Embryonic facial prominence (tissue), 1 donor: ENCODE results near the gene PAX3.

Experiments
- DNase-seq: peaks from one replicate; pipeline ENCODE4 v3.0.0-alpha.2; 2016; ENCODE audit errors: extremely low spot score

Gene PAX3

DNA sequence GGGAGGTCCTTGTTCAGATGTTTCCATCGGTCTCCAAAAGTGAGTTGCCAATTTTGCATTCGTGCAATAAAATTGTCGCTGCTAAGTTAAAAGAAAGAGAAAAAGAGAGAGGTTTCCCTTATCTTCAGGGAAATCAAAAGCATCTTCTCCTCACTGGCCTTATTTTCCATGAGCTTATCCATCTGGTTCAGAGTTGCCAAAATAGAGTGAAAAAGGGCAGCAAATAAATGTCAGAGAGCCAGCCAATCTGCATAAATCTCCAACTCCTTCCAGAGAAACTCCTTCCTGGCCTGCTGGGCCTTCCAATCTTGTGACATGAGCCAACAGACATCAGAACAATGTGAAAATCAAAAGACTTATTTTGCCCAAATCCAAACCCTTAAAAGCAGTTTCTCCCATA, 28.4 kb downstream of the PAX3 start:
- no peak for DNase-seq

DNA sequence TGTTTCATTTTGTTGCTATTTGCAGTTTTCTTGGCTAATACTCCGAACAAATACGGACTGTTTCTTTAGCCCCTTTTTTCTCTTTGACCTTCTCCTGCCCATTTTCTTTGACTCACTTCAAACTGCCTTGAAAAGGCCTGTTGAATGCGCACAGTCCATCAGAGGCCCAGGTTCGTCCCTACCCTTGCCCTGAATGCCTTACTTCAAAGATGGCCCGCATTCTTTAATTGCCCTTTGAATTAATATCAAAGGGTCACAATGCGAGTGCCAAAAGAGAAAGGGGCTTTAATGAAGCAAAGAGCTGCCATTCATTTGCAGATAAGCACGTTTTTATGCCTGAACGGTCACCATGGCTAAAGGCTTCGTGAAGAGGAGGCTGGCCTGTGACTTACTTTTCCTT, 29.7 kb downstream of the PAX3 start:
- DNase-seq, result no peak

DNA sequence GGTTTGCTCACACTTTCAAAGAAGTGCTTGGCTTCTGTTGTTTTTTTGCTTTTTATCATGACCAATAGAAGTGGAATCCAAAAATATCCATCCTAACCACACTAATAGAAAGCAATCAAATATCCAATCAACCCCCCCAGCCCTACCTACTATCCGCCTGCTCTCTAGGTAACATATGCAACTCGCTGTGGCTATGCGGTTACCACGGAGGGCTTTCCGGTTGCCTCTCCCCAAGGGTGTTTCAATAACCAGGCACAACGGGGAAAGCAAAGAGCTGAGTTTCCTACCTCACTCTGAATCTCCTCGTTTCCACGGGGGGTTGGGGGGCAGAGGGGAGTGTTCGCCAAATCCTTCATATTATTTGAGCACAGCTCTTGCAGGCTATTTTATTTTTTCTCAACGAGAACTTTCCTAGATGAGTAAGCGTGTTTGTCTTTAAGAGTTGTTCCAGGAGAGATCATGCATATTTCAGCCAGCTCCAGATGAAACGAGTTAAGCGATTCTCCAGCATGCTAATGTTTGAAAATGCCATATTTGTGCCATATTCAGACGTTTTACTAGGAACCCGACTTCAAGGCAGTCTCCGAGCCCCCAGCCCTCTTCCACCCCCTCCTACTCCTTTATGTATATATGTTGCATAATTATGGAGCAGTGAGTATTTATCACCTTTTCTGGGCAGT, 30.3 kb downstream of the PAX3 start:
- DNase-seq, result no peak

DNA sequence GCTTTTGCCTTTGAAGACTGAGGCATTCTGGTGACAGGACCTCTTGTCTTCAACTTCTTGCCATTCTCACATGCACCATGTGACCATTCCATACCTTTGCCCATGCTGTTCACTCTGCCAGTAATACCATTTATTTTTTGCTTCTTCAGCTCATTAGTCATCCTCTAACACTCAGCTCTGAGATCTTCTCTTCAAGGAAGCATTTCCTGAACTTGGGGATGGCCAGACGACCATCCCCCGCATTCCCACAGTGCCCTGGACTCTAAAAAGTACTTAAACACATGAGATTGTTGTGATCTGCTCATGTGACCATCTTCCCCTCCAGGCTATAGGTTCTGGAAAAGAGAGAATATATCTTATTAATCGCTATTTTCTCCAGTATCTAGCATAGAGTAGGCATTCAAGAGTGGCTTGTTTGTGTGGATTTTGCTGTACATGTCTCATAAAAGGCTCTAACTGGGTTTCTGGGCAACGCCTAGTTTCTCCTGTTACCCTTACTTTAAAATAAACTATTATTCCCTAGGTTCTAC, 33.9 kb downstream of the PAX3 start:
- no peak for DNase-seq

DNA sequence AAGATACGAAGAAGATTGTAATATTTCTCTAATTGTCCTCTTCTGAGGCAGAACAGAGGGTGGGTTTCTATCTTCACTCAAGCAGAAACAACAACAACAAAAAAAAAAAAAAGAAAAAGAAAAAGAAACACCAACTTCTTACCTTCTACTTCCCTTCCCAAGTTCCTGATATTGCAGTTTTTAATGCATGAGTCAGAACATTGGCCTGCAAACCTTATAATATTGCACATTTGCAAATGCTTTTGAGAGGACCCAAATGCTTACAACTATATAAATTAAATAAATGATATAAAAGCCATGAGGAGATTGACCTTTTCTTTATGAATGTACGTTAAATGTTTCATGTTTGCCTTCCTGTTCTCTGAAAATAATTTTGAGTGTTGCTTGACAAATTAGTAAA, 37.3 kb downstream of the PAX3 start:
- DNase-seq, result no peak

DNA sequence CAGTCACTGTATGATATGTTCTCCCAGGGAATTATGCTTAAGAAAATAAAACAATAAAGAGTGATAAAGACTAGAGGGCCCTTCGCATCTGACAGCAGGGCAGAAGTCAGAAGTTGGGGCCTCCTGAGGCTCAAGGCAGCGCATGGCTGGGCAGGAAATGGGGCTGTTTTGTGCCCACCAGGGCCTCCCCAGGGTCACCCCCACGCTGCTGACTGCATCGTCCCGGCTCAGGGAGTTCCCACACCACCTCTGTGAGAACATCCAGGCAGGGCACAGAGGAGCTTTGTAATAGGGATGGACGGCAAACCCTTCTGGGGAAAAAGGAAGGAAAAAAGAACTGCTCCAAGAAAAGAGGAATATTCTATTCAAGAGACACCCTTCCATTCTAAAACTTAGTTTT, 41.2 kb downstream of the PAX3 start:
- no peak for DNase-seq

DNA sequence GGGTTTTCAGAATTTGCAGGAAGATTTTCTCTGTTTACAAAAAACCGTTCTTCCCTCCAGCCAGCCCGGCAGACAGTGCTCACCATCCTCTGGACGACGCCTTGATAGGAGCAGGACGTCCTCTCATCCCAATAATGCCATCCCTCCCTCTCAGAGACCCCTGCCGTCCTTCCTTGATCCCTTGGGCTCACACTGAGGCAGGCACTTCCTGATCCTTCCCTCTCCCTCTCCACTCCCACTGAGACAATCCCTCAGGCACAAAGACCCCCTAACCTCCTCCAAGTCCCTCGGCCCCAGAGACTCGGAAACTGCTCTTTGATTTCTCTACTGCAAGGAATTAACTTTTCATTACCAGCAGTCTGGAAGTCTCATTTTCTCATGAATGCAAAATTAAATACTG, 42.5 kb downstream of the PAX3 start:
- DNase-seq, result no peak

DNA sequence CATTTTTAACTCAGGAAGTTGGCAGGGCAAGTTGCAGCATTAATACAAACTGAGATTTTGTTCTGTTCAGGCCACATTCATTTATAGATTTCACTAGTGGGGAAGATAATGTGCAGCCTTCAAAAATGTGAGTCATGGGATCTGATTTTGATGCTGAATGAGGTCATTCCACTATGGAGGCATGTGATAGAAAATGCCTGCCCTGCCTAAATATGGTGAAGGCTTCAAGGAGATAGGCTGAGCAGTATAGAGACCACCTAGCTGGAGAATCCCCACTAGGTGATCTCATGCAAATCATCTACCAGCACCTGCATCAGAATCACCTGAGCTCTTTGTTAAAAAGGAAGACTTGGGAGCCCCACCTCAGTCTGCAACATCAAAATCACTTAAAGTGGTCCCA, 43.7 kb downstream of the PAX3 start:
- no peak for DNase-seq

DNA sequence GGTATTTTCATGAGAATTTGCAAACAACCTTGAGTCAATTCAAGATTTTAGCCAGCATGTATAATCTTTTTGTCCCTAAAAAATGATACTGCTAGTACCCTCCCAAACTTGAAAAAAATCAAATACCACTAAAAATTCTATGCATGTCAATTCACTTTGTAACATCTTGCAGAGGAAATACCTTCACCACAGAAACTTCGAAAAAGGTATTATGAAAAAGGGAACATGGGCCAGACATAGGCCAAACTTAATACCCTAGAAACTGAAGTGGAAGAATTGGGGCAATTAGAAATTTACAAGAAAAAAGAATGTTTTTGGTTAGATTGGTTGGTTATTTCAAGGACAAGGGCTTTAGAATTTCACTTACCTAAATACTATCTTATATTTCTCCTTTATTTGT, 48.5 kb downstream of the PAX3 start:
- no peak for DNase-seq

DNA sequence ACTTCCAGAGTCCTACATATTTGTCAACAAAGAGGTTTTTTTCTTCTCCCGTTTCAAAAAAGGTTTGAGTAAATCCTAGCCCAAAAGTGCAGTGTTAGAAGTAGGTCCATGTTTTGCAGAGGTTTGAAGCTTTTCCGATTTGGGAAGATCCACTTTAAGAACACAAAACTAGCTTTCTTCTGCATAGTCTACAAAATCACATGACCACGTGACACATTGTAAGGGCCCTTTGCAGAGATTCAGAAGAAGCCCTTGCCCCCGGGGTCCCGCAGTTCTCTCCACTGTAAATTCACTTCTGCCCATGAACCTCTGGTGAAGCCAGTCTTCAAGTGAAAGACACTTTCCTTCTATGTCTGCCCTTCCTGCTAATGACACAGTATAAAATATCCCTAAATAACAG, 49.4 kb downstream of the PAX3 start:
- DNase-seq, result no peak

DNA sequence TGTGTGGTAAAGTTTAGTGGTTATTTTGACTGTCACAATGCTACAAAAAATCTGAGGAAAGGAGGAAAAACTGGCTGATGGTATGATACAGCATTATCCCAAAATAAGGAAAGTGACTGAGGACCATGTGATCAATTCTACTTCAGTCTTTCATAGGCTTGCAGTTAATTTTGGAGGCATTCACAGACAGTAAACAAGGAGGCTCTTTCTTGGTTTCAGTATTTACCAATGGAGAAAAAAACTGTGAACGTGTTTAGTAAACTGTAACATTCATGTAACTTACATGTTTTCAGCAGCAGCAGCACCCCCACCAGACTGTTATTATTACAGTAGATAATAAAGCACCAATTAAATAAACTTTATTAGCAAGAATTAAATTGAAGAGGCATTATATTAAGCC, 50.0 kb downstream of the PAX3 start:
- no peak for DNase-seq

DNA sequence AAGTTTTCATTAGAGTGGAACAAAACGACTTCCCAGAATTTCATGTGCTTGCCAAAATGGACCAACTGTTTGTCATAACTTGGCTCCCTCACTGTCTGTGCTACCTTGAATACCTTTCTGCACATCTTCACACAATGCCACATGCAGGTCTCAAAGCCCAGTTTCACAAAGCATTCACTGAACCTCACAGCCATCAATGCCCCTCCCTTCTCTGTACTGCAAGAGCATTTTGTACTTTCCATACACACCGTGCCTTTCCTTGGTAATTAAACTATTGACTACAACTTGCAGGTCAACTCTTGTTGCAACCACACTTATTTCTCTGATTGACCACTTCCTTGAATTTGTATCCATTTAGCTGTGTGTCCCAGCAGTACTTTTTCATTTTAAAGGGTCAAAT, 50.5 kb downstream of the PAX3 start:
- DNase-seq, result no peak

DNA sequence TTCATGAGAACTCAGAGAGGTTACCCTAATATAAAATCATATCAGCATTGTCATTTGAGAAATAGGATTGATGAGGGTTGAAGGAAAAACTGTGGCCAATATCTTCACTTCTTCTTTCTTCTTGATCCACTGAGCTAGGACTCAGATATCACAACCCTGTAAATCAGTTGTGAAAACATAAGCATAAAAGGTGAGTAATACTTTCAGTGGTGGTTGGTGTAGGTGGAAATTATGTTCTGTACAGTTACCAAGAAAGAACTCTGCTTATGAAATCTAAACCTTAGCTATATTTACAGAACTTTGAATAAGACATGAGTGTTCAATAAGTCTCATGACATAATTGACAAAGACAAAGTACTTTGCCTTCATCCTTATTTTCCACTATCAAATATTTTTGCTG, 56.3 kb downstream of the PAX3 start:
- no peak for DNase-seq

DNA sequence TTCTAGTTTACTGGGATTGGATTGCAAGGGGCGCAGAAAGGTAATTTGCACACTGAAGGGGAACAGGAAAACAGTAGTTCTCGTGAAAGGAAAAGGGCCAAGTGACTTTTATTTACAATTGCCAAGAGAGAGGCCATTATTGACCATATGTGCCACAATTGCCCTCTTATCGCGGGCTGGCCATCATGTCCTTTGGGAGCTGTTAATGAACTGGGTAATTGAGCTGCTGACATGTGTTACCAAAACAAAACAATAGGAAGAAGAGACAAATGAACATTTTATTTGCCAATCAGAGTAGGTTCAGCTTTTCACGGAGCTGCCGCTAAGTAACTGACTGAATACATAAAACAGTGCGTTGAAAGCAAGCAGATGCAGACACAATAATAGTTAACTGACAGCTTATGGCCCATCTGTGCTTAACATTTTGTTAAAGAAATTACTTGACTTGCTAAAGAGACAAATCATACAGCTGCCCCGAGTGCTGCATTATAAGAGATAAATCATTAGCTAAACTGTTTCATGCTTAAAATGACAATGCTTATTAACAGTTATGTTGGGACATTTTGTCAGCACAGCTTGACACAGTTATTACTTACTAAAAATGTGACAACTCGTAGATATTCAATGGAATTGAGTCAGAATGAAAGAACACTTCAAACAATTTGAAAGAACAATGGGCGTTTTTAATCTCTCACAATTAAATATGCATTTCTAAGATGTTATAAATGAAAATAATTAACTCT, 57.5 kb downstream of the PAX3 start:
- no peak for DNase-seq

DNA sequence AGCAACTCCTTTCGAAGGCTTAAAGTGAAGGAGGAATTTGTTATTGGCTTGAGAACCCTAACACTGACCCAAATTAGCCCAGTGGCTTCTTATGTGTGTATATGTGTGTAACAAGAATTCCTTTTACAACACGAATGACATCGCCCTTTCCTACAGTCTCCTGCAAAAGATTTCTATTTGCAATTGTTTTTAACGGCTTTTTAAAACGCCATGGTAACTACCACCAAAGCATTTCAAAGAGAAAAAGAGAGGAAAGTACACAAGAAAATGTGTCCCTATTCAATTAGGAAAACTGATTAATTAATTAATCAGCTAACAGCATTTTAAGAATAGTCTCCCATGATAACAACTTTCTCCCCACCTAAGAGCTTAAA, 58.1 kb downstream of the PAX3 start:
- no peak for DNase-seq

DNA sequence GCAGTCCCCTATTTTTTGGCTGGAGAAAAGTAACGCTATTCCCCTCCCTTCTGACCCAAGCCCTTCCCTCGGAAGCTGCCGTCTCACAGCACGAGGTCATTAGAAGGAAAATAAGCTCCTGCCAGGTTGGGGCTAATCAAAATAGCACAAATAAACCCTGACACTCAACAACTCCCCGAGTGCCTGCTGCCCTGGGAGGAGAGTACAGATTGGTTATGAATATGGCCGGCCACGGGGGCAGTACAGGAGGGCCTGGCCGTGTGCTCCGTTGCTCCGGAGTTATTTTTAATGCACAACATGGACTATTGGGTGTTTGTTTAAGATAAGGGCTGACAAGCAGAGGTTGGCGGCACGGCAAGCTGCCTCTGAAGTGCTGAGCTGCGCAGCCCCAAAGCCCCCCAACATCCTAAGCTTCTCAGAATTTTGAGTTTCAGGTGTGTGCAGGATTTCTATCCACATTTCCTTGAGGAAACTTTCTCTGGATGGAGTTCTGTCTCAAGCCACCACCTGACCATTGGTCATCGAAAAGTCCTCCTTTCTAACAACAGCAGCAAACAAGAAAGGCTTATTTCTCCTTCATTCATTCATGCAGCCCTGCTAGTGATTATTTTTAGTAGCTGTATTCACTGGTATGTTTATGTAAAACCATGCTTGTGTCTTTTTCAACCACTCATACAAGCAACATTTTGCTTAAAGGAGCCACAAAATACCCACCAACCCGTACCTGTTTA, 58.7 kb downstream of the PAX3 start:
- no peak for DNase-seq

DNA sequence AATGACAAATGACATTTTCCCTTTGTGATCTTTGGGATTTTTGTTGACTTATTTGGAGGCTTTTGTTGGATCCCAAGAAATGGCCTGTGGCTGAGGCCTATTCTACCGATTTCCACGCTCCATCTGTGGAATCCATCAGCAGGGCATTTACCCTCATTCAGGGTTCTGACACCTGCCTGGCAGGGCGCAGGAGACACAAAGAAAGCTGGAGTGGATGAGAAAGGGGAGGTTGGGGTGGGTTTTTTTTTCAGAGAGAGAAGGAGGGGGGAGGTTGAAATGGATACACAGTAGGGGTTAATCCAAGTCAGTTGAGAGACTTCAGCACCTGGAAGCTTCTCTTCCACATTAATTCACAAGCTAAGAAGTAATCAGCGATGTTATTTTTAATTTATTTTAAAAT, 59.7 kb downstream of the PAX3 start:
- DNase-seq, result no peak

DNA sequence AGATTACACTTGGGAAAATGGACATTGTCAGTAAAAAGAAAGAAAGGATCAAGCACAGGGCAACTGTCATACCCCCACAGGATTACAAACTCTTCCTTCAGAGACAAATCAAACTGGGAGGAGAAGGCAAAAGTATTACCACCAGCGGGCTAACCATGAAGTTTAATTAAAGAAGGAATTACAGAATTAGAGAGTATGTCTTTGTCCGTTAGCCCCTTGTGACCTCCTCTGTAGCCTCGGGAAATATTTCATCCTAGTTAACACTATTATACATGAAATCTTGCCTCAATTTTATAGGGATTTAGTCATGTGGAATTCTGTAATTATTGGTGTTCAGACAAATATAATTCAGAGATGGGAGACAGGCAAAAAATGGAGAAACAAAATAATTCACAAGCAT, 60.7 kb downstream of the PAX3 start:
- no peak for DNase-seq

DNA sequence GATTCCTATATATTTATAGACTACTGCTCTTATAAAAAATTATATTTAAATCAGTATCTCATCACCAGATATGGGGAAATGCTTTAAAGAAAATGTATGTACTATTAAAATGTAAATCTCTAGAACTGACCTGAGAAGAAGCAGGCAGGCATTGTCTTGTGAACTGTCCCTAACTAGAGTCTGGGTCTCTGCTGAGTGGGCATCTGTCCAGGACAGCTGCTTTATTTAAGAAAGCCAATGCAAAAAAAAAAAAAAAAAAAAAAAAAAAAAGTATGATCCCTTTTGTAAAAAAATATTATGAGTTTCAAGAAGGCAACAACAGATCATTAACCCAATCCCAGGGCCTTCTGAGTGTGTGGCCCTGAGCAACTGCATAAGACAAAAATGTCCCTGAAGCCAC, 66.0 kb downstream of the PAX3 start:
- DNase-seq, result no peak

DNA sequence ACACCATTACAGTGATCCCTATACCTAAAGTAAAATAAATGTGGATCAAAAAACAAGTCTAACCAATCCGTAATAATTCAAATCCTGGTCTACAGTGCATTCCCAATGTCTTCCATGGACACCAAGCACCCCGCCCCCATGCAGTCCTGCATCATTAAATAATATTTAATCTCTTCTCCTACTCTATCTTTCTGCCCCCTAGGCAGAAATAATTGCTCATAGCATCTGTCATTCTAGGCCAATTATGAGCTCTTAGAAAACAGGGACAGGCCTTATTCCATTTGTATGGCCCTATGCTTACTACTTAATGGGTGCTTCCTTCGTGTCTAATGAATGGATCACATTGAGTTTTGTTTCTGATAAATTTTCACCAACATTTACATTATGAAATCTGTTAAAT, 66.4 kb downstream of the PAX3 start:
- DNase-seq, result no peak

DNA sequence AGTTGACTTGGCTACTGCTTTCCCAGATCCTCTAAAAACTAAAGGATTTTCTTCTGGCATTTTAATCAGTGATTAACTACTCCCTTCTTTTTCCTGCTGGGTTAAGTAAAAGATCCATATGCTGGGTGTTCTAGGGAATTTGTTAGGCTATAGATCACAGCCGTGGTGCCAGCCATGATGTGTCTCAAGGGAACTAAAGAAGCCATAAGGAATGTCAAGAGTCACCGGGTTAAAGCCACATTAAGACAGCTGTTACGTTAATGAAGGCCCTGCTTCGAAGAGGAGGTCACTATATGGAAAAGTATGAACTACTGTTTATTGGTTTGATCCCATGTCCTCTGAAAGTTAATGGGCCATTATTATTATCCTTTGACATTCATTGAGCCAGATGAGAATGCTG, 70.7 kb downstream of the PAX3 start:
- no peak for DNase-seq

DNA sequence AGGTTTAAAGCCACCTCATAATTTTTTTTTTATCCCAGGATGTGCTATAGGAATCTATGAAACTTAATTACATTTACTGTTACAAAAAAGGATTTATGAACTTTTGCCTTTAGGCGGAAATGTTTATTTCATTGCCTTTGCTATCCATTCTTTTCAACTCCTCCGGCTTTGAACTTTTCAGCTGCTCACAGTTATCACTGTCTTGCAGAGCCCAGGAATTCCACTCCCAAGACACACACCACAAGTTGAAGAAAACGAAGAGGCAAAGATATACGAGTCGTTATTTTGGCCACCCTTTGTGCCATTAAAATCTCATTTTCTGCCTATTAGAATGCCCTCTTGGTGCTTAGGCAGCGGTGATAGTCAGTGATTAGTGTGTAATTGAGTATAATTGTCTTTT, 80.0 kb downstream of the PAX3 start:
- no peak for DNase-seq

DNA sequence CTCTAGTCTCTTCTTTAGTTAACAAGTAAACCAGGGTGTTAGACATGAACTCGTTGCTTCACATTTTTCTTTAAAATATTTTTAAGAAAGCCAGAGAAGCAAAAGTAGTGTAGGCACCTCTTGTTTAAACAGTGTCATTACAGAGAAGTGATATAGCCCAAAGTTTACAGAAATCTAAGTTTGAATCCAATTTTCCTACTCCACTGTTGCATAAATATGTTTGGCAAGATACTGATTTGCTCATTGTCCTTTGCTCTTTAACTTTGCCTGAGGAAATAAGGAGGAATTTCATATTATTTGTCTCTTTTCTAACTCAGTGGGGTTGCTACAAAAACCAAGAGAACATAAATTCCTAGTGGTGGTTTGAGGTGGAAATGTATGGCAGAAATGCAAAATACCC, 81.1 kb downstream of the PAX3 start:
- DNase-seq, result no peak
